ENCODE measurements around the gene AKAP5. TPM values are rescaled to one million over a fixed set of nuclear protein-coding genes. Genes with fewer than 3 reads are reported as not detected.

AKAP5 gene
- total and polyA plus RNA-seq, 2 of the 13 experiments (the other 11 are each of a cell fraction or from before 2014, with no cell fraction given), result 0.18 to 1.5 TPM

DNA sequence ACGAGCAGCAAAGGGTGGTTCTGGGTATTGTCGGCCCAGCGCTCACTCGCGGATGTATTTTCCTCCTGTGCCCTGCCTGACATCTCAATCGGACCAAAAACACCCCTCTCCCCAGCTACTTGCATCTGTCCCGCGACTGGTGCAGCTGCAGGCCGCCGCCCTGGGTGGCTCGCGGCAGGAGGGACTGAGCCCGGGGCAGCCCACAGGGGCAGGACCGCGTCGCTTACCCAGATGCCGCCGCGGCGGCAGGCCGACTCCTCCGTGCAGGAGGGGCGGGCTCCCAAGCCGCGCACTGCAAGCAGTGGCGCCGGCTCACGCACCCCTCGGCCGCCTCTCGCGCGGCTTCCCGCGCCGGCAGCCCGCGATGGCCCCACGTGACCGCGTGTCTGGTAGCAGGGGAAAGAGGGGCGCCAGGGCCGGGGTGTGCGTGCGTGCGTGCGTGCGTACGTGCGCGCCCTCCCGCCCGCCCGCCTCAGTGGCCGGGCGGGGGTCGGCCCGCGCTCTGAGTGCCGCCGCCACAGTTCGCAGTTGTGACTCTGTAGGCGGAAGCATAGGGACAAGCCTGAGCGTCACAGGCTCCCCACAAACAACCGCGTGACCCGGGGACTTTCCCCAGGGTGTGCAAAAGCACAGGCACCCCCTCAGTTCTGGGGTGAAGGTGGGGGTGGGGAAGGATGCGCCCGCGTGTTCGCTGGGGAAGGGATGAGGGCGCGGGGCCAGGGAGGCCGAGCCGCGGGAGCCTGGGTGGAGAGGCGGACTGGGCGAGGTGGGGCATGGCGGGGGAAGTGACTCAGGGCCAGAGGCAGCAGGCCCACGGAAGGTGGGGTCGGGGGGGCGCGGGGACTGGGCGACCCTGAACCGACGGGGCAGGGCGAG lies 38.4 kb downstream of the AKAP5 start, which contains the start of gene ZBTB25 (continued):
- TF ChIP-seq ZNF235 (CRISPR knock-in tag; IDR thresholded peaks at IDR 0.05; ENCODE audit: borderline replicate concordance) (0 out of 2 replicates have a peak, but pooled peaks have one; percentile 9), ZNF333 (CRISPR knock-in tag; IDR thresholded peaks at IDR 0.05; ENCODE audit: borderline replicate concordance) (no peak), RFXANK (CRISPR knock-in tag; IDR thresholded peaks at IDR 0.05) (no peak), ZNF331 (CRISPR knock-in tag; IDR thresholded peaks at IDR 0.05) (peak; percentile 50), ZNF292 (CRISPR knock-in tag; IDR thresholded peaks at IDR 0.05; ENCODE audit: borderline replicate concordance, low read depth) (no peak; the same call in 1 of the 2 replicates), TSC22D2 (CRISPR knock-in tag; IDR thresholded peaks at IDR 0.05; ENCODE audit: borderline replicate concordance) (no peak), ZNF24 (IDR thresholded peaks at IDR 0.05) (no peak), MXD4 (CRISPR knock-in tag; IDR thresholded peaks at IDR 0.05) (no peak), TRIM24 (CRISPR knock-in tag; IDR thresholded peaks at IDR 0.05) (no peak), SRSF9 (IDR thresholded peaks at IDR 0.05; ENCODE audit: borderline replicate concordance, insufficient read depth, low read depth, low read length, poor library complexity, severe bottlenecking) (no peak), MAFF (IDR thresholded peaks at IDR 0.05; ENCODE audit: low read depth, low read length) (no peak), AKAP8 (CRISPR knock-in tag; IDR thresholded peaks at IDR 0.05) (no peak; the same call in 1 of the 2 replicates), MZF1 (CRISPR knock-in tag; IDR thresholded peaks at IDR 0.05; ENCODE audit: borderline replicate concordance) (no peak), CBX1 (IDR thresholded peaks at IDR 0.05; ENCODE audit: low read depth) (peak; percentile 32), ZNF75D (CRISPR knock-in tag; IDR thresholded peaks at IDR 0.05; ENCODE audit: borderline replicate concordance) (no peak), SRSF1 (optimal IDR thresholded peaks at IDR 0.05; ENCODE audit: low read depth, low read length) (peak; percentile 40), ZNF329 (CRISPR knock-in tag; IDR thresholded peaks at IDR 0.05; ENCODE audit: low read depth) (no peak), ZNF780A (CRISPR knock-in tag; IDR thresholded peaks at IDR 0.05) (no peak), EHMT2 (IDR thresholded peaks at IDR 0.05; ENCODE audit: borderline replicate concordance, low read depth, low read length) (no peak), ZFAT (CRISPR knock-in tag; conservative IDR thresholded peaks at IDR 0.05) (no peak), ZFP41 (CRISPR knock-in tag; IDR thresholded peaks at IDR 0.05; ENCODE audit: borderline replicate concordance) (no peak), ZSCAN22 (CRISPR knock-in tag; IDR thresholded peaks at IDR 0.05) (no peak), ZNF619 (CRISPR knock-in tag; IDR thresholded peaks at IDR 0.05) (peak; percentile 58; the same call in 1 of the 2 replicates)
- TF ChIP-seq, protein P1, sequence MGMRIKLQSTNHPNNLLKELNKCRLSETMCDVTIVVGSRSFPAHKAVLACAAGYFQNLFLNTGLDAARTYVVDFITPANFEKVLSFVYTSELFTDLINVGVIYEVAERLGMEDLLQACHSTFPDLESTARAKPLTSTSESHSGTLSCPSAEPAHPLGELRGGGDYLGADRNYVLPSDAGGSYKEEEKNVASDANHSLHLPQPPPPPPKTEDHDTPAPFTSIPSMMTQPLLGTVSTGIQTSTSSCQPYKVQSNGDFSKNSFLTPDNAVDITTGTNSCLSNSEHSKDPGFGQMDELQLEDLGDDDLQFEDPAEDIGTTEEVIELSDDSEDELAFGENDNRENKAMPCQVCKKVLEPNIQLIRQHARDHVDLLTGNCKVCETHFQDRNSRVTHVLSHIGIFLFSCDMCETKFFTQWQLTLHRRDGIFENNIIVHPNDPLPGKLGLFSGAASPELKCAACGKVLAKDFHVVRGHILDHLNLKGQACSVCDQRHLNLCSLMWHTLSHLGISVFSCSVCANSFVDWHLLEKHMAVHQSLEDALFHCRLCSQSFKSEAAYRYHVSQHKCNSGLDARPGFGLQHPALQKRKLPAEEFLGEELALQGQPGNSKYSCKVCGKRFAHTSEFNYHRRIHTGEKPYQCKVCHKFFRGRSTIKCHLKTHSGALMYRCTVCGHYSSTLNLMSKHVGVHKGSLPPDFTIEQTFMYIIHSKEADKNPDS (CRISPR knock-in tag; IDR thresholded peaks at IDR 0.05), result peak; percentile 64; the same call in 1 of the 2 replicates
- TF ChIP-seq, protein P2, sequence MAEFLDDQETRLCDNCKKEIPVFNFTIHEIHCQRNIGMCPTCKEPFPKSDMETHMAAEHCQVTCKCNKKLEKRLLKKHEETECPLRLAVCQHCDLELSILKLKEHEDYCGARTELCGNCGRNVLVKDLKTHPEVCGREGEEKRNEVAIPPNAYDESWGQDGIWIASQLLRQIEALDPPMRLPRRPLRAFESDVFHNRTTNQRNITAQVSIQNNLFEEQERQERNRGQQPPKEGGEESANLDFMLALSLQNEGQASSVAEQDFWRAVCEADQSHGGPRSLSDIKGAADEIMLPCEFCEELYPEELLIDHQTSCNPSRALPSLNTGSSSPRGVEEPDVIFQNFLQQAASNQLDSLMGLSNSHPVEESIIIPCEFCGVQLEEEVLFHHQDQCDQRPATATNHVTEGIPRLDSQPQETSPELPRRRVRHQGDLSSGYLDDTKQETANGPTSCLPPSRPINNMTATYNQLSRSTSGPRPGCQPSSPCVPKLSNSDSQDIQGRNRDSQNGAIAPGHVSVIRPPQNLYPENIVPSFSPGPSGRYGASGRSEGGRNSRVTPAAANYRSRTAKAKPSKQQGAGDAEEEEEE (CRISPR knock-in tag; IDR thresholded peaks at IDR 0.05; ENCODE audit: borderline replicate concordance), result no peak
- TF ChIP-seq, protein P3, sequence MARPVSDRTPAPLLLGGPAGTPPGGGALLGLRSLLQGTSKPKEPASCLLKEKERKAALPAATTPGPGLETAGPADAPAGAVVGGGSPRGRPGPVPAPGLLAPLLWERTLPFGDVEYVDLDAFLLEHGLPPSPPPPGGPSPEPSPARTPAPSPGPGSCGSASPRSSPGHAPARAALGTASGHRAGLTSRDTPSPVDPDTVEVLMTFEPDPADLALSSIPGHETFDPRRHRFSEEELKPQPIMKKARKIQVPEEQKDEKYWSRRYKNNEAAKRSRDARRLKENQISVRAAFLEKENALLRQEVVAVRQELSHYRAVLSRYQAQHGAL (CRISPR knock-in tag; IDR thresholded peaks at IDR 0.05; ENCODE audit: not compliant biosample characterization), result no peak

Data from HepG2 (cell line).